ENCODE results near the gene BEGAIN. TPM values are rescaled to one million over a fixed set of nuclear protein-coding genes. Genes with fewer than 3 reads are reported as not detected.

BEGAIN gene
- total RNA-seq, 4 donors from 2014 or later = 0.51 to 1.8 TPM; not detected in 2

DNA sequence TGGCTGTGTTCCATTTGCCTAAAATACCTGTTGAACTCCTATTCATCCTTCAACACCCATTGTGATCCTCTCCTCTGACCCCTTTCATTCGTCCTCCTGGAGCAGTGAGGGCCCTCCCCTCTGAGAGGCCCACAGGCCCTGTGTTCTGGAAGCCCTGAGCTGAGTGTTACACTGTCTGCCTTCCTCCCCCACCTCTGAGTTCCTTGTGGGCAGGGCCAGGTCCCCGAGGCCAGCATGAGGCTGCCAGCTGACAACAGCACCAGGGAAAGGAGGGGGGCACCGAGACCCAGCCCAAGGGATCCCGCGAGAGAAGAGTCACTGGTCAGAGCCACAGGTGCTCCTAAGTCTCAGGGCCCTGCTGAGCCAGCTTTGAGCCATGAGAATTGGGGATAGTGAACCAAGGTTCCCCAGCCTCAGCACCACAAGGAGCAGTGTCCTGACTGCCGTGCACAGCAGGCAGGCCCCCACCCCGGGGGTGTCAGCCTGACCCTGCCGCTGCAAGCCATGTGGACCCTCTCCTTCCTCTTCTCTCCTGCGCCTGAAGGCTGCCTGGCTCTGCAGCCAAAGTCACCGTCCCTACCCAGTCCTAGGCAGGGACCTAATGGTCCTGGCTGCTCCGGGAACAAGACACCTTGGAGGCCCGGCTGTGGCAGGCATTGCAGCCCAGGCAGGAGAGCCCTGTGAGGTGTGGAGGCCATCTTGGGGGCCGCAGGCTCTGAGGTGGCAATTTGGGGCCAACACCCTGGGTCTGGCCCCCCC, 52.5 kb downstream of the BEGAIN start:
- TF ChIP-seq CTCF (IDR thresholded peaks at IDR 0.05; ENCODE audit: low read depth) = no peak

GRCh38 chr14:100533656-100534485, 53.3 kb downstream of the BEGAIN start:
- no peak for TF ChIP-seq CTCF (IDR thresholded peaks at IDR 0.05; ENCODE audit: low read depth)

- TF ChIP-seq CTCF (IDR thresholded peaks at IDR 0.05; ENCODE audit: low read depth) = no peak
Measured at GRCh38 chr14:100532906-100533655, 54.1 kb downstream of the BEGAIN start.

GRCh38 chr14:100532154-100532861, 54.9 kb downstream of the BEGAIN start:
- TF ChIP-seq CTCF (IDR thresholded peaks at IDR 0.05; ENCODE audit: low read depth) = no peak

DNA sequence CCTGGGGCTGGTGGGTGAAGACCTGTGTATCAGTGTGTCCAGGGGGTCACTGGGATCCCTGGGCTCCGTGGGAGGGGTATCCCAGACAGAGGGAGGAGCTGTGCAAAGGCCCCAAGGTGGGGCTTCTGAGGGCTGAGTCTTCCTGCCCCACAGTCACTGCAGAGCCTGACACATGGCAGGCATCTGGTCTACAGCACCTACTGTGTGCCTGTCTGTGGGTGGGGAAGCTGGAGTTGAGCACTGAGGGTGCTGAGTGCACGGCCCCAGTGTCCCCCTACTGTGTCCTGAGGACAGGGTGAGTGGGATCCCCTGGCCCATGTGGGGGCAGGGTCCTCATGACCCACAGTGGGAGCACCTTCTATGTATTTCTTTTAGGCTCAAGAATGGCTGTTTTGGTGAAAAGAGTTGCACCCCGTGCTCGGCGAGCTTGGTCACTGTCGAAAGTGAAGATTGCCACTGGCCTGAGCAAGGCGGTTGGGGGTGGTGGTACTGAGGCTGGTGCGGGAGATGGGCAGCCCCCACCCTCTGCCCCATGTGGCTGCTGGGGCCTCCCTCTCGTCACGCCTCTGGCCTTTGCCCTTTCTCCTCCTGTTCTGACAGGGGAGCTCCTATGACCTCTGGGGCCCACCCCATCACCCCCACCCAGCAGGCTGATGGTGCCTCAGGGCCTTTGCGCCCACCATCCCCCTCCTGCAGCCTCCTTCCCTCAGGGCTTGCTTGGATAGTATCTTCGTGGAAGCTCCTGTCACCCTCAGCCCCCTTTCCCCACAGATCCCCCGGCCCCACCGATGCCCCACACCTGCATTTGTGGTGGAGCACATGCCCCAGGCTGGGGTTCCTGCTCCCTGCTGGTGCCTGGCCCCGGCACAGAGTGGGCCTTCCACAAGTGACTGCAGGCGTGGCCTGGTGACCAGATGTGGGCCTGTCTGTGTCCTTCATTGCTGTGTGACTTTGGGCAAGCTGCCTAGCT, 55.8 kb downstream of the BEGAIN start:
- TF ChIP-seq CTCF (IDR thresholded peaks at IDR 0.05; ENCODE audit: low read depth) = no peak

Data from subcutaneous adipose tissue (tissue), 4 donors.